NCI-H187 (cell line): ENCODE measurements around the gene RHEX.

Experiments
- DNase-seq, 2 experiments: peaks; one replicate each; lab custom pipeline; 2025; lab: John Stamatoyannopoulos, UW

Gene RHEX

DNA sequence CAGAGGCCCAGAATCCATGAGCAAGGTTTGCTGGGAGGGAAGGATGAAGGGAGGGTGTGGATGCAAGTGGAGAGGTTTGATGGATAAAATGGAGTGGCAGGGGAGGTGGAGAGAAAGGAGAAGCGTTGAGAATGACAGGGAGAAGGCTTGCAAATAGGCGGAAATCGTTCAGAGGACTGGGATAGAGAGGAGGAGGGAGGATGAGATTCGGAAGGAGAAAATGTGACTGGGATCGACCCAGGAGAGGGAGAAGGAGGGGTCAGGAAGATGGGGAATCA, 63.8 kb downstream of the RHEX start:
- DNase-seq, result no peak

DNA sequence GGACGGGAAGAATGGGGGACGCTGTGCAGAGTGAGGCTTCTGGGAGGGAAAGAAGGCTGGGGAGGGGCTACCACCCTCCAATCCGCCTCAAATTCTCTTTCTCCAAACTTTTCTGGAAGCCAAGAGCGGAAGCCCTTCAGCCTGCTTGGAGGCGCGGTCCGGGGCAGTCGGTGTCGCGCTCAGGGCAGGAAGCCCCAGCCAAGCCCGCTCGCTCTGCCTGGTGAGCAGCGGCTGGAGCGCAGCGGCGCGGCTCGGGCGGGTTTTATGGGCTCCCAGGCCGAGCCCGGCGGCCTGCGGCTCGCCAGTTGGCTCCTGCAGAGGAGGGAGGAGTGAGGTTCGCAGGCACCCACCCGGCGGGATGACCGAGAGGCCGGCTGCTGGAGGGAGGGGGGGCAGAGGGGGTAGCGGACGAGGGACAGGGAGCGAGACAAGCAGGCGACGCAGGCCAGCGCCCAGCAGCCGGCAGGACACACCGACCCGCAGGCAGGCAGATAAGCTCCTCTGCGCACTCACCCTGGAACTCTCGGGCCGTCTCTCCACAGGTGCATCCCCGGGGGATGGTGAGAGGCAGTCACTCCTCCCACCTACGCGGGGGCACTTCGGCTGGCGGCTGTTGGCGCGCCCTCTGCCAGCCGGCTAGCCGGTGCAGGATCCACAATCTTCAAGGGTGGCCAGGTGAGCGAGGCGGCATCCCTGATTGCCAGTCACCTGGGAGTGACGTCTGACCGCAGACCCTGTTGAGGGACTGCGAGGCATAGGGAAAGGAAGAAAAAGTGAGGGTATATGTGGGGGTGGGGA, 64.4 kb downstream of the RHEX start, which contains the start of gene AVPR1B:
AVPR1B (minus strand) TSS at position 238 of the 798 bp plus-strand sequence. CDS start 498 bp downstream, outside the sequence.
- peak; percentile 49 to 88 for DNase-seq

DNA sequence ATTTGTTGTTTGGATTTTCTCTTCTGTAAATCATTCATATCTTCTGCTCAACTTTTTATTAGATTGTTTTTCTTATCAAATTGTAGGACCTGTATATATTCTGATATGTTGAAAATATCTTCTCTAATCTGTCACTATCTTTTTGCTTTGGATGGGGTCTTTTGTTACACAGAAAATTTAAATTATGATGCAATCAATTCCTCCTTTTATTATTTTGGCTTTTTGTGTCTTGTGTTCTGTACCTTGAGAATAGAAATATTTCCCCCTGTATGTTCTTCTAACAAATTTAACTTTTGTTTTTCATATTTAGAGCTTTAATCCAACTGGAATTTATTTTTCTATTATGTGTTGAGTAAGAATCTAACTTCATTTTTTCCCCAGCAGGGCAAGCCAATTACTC, 67.4 kb downstream of the RHEX start:
- no peak for DNase-seq

DNA sequence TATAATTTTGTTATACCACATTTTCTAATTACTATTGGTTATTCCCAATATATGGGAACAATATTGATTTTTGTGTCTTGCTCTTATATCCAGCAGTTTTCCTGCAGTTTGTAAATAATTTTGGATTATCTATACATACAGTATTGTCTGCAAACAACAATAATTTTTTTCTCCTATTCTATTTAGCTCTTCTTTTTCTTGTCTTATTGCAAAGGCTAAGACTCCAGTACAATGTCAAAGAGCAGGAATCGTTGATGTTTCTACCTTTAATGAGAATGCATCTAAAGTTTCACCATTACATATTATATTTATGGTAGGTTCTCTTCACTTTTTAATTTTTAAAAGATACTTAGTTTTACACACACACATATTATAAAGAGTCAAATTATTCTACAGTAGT, 68.3 kb downstream of the RHEX start:
- DNase-seq, result no peak

DNA sequence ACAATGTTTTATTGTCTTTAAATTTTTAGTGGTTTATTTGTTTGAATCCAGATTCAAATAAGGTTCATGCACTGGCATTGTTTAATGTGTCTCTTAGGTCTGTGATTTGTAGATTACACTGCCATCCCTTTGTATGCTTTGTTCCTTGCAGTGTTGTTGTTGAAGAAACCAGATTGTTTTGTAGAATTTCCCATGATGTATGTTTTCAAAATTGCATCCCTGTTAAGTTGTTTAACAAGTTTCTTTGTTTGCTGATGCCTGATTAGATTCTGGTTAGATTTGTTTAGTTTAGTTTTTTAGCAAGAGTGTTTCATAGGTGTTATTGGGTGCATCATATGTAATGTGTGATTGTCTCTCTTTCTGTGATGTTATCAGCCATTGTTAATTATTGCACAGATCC, 69.7 kb downstream of the RHEX start:
- DNase-seq, result no peak

DNA sequence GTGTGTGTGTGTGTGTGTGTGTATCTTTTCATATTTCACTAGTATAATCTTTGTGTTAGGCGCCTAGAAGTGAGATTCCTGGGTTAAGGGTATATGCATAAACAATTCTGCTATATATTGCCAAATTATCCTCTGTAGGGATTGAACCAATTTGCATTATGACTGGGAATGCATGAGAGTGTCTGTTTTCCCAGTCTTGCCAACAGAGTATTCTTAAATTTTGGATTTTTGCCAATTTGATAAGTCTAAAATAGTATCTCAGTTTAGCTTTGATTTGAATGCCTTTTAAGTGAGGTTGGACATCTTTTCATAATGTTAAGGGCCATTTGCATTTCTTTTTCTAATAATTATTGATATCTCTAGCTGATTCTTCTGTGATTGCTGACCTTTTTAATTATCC, 72.4 kb downstream of the RHEX start:
- no peak for DNase-seq

DNA sequence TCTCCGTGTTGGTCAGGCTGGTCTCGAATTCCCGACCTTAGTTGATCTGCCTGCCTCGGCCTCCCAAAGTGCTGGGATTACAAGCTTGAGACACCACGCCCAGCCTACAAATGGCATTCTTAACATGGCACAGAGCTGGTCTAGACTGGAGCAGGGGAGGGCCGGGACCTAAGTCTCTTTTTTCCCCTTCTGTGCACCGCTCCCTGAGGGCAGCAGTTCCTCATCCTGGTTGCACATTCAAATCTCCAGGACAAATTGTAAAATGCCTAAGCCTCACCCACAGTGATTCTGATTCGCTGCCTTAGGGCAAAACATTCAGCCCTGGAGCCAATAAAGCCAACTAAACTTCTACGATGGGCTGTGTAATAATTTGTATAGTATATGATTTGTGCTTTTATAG, 74.4 kb downstream of the RHEX start:
- DNase-seq, result no peak

DNA sequence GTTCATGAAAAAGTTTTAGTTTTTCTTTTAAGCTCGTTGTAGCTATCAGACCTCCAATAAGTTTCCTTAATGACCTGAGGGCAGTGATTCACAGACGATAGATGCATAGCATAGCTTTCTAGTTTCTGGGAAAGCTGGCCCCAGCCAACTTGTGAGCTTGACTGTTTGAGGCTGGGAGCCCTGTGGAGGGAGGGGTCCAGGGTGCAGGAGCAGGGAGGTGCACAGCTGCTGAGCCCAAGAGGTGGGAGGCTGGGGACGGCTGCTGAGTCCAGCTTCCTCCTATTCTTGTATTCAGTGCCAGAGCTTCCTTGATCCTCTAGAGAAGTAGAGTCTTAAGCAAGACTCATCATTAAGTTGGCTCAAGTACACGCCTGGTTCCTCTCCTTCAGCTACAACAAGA, 75.2 kb downstream of the RHEX start:
- DNase-seq, result no peak

DNA sequence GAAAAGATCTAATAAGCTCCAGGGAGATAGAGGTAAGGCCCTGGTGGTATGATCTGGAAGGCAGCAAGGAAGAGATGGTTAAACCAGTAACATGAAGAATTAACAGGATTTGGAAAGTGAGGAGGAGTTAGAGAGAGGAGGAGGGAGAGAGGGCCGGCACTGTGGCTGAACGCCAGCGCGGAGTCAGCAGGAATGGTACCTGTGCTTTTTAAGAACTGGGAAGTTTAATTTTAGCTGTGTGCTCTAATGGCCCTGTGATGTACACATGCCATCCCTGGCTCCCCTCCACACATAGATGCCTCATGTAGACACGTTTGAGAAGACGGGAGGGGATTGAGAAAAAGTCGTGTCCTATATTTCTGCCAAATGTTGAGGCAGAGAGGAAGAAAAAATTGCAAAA, 78.1 kb downstream of the RHEX start:
- no peak for DNase-seq

DNA sequence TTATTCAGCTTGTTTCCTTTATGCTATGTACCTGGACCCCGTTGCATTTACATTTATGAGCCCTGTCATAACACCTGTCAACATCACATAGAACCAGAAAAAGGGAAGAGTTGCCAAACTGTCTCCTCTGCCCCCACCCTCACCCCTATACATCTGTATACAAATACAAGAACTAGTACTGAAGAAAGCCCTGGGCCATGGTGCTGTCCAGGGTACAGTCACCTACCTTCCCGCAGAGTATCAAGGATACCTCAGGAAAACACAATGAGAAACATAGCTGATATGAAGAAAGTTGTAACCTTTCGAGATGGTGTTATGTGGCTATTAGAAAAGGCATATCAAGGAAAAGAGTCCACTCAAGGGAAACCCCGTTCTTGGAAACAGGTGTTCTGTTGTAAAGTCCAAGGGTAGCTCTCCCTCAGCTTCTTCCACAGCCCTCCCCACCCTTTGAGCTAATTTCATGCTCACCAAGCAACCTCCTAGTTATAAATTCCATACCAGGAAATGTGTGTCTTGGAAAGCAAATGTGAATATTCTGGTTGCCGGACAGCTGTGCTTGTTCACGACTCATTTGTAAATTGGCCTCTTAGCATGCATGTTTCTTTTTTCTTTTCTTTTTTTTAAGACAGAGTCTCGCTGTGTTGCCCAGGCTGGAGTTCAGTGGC, 80.9 kb downstream of the RHEX start:
- DNase-seq, result no peak

DNA sequence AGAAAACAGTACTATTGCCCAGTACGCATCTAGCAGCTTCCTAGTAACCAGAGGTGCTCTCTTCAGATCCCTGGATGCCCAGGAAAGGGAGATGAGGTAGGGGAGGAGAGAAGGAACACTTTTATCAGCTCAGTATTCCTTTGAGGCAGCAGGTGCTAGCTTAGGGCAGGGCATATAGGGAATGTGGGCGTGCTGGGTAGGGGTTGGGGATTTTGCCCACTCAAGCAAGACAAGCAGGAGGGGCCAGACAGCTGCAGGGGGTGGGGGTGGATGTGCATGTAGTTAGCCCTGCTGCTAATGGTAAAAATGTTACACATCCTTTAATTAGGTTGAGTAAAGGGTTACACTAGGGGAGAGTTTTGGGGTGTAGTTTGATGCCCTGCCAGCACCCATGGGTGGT, 82.3 kb downstream of the RHEX start:
- no peak for DNase-seq

DNA sequence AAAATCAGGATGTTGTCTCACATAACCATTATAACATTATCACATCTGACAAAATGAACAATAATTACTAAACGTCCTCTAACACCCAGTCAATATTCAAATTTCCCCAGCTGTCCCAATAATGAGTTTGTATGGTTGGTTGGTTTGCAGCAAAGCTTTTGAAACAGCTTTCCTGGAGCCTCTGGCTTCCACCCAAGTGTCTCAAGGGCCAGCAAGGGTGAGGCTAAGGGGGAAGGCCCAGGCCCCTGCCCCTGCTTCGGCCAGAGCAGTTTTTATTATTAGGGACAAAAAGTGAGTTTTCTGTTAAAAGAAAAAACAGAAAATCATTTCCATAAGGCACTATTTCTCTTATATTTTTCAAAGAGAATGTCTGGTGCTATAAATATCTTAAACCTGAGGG, 83.3 kb downstream of the RHEX start:
- DNase-seq, result no peak

DNA sequence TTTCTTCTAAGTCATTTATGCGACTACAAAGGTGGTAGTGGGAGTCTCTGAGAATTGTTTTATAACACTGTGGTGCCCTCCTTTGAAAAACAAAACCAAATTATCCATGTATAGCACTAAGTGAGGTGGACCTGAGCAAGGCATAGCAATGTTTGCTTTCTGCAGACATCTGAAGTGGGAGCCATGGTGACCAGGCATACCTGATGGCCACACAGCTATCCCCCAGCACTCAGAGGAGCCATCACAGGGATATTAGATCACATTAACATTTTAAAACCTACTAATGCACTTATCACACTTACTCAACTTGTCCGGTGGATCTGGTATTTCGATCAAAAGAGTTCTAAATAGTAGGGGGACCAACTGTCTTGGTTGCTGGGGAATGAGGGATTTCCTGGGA, 89.0 kb downstream of the RHEX start:
- DNase-seq, result no peak

DNA sequence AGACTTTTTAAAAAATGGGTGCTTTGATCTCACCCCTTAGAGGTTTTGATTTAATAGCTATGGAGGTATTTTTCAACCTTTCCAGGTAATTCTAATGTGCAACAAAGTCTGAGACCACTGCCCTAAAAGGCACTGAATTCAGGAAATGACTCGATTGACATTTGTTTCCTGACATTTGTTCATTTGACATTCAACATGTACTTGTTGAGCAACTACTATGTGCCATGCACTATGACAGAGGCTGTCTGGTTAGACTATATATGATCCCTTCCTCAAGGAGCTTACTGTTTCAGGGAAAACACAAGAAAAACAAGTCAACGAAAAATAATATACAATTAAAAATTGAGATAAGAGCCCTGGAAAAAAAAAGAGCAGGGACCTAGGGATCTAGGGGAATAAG, 89.8 kb downstream of the RHEX start:
- DNase-seq, result no peak

DNA sequence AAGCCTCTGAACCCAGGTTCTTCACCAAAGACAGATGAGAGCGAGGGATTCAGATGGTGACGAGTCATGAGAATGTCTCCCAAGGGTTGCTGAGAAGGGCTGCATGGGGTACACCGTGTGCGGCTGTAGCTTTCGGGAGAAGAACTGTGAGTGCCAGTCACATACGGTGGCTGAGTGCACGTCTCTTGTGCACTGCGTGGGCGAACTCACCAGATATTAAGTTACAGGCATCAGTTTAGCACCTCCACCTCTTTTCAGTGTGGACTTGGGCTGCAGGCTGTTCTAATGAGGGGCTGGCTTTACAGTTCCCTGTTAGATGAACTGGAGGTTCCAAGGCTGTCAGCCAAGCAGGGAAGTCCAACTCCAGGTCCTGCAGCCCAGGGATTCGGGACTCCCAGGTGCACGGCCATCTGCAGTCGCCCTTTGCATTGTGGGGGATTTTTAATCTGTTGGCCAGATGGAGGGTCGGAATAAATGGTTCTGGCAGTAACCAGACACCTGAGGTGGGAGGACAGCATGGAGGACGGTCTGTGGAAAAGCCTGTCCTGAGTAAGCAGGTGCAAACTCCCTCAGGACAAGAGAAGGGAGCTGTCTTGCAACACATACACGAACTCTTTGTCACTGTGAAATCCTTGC, 90.7 kb downstream of the RHEX start:
- peak; percentile 70 to 76 for DNase-seq

DNA sequence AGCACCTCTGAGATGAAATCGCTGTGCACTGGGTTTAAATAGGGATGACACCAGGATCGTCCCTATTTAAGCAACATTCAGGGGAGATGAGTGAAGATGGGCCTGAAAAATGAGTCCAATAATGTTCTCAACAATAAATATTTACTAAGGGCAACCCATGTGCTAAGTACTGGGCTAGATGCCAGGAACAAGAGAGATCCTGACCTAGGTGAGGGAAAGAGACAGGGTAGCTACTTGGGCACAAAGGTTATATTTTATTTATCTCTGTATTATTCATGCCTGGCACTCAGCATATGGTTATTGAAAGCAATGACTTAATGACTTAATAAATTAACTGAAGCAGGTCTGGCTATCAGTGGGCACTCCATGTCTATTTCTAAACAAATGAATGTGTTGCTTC, 91.6 kb downstream of the RHEX start:
- no peak for DNase-seq

DNA sequence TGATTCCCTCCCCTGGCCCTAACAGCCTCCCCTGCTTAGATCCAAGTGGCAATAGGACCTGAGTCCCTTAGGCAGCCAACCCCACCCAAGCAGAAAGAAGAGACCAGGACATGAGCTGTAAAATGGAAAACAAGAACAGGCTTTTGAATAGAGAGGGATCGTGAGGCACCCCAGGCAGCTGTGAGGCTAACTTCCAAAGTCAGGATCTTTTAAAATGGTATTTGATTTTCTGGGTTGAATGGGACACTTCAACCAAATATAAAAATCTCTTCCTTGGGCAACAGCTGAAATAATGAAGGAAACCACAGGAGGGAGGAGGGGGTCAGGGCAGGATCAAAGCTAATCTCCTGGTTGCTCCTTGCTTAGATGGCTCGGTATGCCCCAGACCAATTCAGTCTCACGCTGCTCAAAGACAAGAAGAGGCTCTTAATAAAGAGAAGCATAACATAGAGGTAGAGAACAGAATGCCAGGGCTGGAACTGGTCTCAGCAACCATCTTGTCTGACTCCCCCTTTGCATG, 92.9 kb downstream of the RHEX start:
- DNase-seq, result no peak
